A673 (cell line): ENCODE data around the gene SKP1.

Source experiments
- EZH2 ChIP-seq: fragments of 200-600 bp; sonication (generic); IDR thresholded peaks from 2 replicates; pipeline ENCODE4 v1.6.1; 2017; ENCODE audit warnings: borderline replicate concordance, low read depth, mild to moderate bottlenecking, mixed read lengths, antibody characterized with exemption, low read length; ENCODE audit not compliant: poor library complexity, severe bottlenecking
- TF ChIP-seq, protein P1 (sequence below): fragments of 300-800, 200-600 bp; sonication (generic); conservative IDR thresholded peaks from 2 replicates; pipeline ENCODE4 v1.5.1; 2017; ENCODE audit warnings: low read depth, mild to moderate bottlenecking, antibody characterized with exemption, low read length, moderate library complexity, mixed read lengths

DNA sequence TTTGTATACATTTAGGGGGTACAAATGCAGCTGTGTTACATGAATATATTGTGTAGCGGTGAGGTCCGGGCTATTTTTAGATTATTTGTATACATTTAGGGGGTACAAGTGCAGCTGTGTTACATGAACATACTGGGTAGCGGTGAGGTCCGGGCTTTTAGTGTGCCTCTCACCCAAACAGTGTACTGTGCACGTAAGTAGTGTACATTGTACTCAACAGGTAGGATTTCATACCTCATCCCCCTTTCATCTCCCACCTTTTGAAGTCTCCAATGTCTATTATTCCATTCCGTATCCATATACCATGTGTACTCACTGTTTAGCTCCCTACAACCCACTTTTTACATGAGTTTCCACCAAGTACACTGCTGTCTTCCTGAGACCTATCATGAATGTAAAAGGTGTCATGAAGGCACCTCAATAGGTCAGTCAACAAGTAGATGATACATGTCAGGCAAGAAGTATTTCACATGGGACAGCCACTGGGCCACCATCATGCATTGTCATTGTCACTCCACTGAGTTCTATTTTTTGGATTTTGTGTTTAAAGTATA lies 27.7 kb downstream of the SKP1 start:
- TF ChIP-seq, protein P1, sequence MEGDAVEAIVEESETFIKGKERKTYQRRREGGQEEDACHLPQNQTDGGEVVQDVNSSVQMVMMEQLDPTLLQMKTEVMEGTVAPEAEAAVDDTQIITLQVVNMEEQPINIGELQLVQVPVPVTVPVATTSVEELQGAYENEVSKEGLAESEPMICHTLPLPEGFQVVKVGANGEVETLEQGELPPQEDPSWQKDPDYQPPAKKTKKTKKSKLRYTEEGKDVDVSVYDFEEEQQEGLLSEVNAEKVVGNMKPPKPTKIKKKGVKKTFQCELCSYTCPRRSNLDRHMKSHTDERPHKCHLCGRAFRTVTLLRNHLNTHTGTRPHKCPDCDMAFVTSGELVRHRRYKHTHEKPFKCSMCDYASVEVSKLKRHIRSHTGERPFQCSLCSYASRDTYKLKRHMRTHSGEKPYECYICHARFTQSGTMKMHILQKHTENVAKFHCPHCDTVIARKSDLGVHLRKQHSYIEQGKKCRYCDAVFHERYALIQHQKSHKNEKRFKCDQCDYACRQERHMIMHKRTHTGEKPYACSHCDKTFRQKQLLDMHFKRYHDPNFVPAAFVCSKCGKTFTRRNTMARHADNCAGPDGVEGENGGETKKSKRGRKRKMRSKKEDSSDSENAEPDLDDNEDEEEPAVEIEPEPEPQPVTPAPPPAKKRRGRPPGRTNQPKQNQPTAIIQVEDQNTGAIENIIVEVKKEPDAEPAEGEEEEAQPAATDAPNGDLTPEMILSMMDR, result no peak
- no peak for TF ChIP-seq EZH2
